ENCODE measurements around the gene TRPT1.
A peak's percentile ranks its signal among the peaks of the same experiment; 100 is the strongest.

DNA sequence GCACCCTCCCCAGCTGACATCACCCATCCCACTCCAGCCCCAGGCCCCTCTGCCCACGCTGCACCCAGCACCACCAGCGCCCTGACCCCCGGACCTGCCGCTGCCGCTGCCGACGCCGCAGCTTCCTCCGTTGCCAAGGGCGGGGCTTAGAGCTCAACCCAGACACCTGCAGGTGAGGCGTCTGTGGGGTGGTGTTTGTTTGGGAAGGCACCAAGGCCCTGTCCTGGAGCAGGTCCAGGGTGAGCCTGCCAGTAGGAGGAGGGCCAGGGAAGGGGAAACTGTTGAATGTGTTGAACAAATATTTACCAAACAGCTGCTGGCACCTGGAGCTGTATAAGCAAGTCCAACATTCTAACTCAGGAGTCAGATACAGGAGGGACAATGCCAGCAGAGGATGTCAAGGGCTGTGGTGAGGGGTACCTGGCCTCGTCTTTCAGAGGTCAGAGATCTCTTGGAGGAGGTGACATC lies 11.5 kb upstream of the TRPT1 start:
- TF ChIP-seq EP300 (IDR thresholded peaks at IDR 0.05), result no peak
- TF ChIP-seq, protein P1, sequence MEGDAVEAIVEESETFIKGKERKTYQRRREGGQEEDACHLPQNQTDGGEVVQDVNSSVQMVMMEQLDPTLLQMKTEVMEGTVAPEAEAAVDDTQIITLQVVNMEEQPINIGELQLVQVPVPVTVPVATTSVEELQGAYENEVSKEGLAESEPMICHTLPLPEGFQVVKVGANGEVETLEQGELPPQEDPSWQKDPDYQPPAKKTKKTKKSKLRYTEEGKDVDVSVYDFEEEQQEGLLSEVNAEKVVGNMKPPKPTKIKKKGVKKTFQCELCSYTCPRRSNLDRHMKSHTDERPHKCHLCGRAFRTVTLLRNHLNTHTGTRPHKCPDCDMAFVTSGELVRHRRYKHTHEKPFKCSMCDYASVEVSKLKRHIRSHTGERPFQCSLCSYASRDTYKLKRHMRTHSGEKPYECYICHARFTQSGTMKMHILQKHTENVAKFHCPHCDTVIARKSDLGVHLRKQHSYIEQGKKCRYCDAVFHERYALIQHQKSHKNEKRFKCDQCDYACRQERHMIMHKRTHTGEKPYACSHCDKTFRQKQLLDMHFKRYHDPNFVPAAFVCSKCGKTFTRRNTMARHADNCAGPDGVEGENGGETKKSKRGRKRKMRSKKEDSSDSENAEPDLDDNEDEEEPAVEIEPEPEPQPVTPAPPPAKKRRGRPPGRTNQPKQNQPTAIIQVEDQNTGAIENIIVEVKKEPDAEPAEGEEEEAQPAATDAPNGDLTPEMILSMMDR (IDR thresholded peaks at IDR 0.05), result no peak
- peak in 1 of 4 donors; percentile 33 for TF ChIP-seq POLR2A (IDR thresholded peaks at IDR 0.05)
